GM12878 (cell line): Measurements from ENCODE around the gene KRTAP10-7.

ENCODE experiments used
- CREB1 ChIP-seq: IDR thresholded peaks from 2 replicates; pipeline ENCODE4 v1.6.1; 2012; ENCODE audit warnings: low read depth, mild to moderate bottlenecking, inconsistent platforms
- CREM ChIP-seq: IDR thresholded peaks from 2 replicates; pipeline ENCODE4 v1.6.1; 2014; ENCODE audit warnings: antibody characterized with exemption, low read depth
- EP300 ChIP-seq, 2 experiments: fragments of 150-350 bp in 1 of 2; IDR thresholded peaks; 2 replicates each; pipeline ENCODE4 v1.6.1; 2011 to 2012; ENCODE audit warnings: low read depth in 2 of 2, low read length in 2 of 2, borderline replicate concordance in 1 of 2, improper control_type of control experiment in 1 of 2, inconsistent platforms in 1 of 2; ENCODE audit not compliant: control insufficient read depth in 1 of 2
- POLR2A ChIP-seq: IDR thresholded peaks from 2 replicates; pipeline ENCODE4 v1.6.1; 2011; ENCODE audit warnings: low read depth, mild to moderate bottlenecking, low read length
- POLR2AphosphoS5 ChIP-seq: IDR thresholded peaks from 2 replicates; pipeline ENCODE4 v1.6.1; 2011; ENCODE audit warnings: mild to moderate bottlenecking, low read length, inconsistent platforms
- RCOR1 ChIP-seq: conservative IDR thresholded peaks from 2 replicates; pipeline ENCODE4 v1.6.1; 2012; ENCODE audit warnings: low read depth, low read length, improper control_type of control experiment
- TARDBP ChIP-seq: IDR thresholded peaks from 2 replicates; pipeline ENCODE4 v1.6.1; 2016; ENCODE audit warnings: borderline replicate concordance
- TF ChIP-seq, protein P1 (sequence below), 3 experiments: IDR thresholded peaks in 2 of 3; conservative IDR thresholded peaks in 1 of 3; 2 replicates each; pipeline ENCODE4 v1.5.1; 2011; ENCODE audit warnings: low read depth in 3 of 3, low read length in 3 of 3, mild to moderate bottlenecking in 3 of 3, control low read depth in 2 of 3, moderate library complexity in 2 of 3, inconsistent platforms in 1 of 3, mixed read lengths in 1 of 3; ENCODE audit not compliant: control insufficient read depth in 2 of 3, insufficient read depth in 1 of 3; ENCODE audit errors: extremely low read depth in 1 of 3

DNA sequence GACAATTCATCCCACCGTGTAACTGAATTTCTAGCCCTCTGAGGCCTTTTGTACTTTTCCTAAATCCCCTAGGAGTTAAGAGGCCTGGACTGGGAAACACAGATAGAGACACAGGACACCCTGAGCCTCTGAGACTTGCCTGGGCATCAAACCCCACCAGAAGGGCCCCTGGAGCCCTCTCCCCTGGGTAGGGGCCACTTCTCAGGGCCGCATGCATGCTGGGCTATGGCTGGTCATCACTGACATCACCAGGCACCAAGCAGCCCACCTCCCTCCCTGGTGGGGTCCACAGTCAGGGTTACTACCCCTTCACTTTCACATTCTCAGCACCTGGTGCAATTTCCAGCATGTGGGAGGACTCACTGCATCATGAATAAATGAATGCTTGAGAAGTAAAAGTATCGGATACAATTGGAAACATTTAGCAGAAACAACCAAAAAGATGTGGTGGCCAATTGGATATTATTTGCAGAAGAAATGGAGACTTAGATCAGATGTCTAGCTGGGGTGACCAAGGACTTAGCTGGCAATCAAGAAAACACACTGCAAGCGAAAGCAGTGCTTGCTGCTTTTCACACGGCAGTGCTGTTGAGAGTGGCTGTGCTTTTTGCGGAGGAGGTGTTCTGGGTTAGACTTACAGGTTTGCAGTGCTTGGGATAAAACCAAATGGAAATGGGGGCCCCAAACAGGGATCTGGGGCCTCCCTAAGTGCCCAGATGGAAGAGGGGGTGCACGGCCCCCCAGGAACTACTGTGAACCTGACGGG lies 950 bp upstream of the KRTAP10-7 start:
- TF ChIP-seq POLR2A (no peak), RCOR1 (no peak), POLR2AphosphoS5 (no peak), CREM (no peak), TARDBP (no peak), EP300 (IDR thresholded peaks at IDR 0.05; ENCODE audit: borderline replicate concordance in 1 of 2, control insufficient read depth in 1 of 2, low read depth in 2 of 2, low read length in 2 of 2) (no peak), CREB1 (no peak)
- TF ChIP-seq, protein P1, sequence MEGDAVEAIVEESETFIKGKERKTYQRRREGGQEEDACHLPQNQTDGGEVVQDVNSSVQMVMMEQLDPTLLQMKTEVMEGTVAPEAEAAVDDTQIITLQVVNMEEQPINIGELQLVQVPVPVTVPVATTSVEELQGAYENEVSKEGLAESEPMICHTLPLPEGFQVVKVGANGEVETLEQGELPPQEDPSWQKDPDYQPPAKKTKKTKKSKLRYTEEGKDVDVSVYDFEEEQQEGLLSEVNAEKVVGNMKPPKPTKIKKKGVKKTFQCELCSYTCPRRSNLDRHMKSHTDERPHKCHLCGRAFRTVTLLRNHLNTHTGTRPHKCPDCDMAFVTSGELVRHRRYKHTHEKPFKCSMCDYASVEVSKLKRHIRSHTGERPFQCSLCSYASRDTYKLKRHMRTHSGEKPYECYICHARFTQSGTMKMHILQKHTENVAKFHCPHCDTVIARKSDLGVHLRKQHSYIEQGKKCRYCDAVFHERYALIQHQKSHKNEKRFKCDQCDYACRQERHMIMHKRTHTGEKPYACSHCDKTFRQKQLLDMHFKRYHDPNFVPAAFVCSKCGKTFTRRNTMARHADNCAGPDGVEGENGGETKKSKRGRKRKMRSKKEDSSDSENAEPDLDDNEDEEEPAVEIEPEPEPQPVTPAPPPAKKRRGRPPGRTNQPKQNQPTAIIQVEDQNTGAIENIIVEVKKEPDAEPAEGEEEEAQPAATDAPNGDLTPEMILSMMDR (IDR thresholded peaks at IDR 0.05 in 2 of 3, conservative IDR thresholded peaks at IDR 0.05 in 1 of 3; ENCODE audit: control insufficient read depth in 2 of 3, extremely low read depth in 1 of 3, insufficient read depth in 1 of 3, low read depth in 3 of 3, low read length in 3 of 3): no peak
